H1 (cell line): ENCODE results near the gene EXD2. TPM values are rescaled to one million over a fixed set of nuclear protein-coding genes. Genes with fewer than 3 reads are reported as not detected.
A peak's percentile ranks its signal among the peaks of the same experiment; 100 is the strongest.

Experiments
- CTCF ChIA-PET: fragments of 300-600 bp; sonication (Branson Sonifier 250); formaldehyde crosslinking; loops from one replicate; lab custom pipeline; 2021; ENCODE audit not compliant: partially characterized antibody; lab: Charles Lee
- POLR2A ChIA-PET: fragments of 300-600 bp; sonication (Branson Sonifier 250); formaldehyde crosslinking; loops from one replicate; lab custom pipeline; 2021; ENCODE audit warnings: inconsistent platforms; ENCODE audit not compliant: partially characterized antibody; lab: Charles Lee
- DNase-seq, 2 experiments: peaks; one replicate each; pipeline versions ENCODE4 v3.0.0 to v3.0.0-alpha.2; 2010 to 2022; ENCODE audit warnings: low spot score in 2 of 2, low read depth in 1 of 2, mixed read lengths in 1 of 2
- FAIRE-seq: peaks from 2 replicates; lab custom pipeline; 2011; peaks lifted over from hg19 to GRCh38; lab: Jason Lieb, UNC
- H2AFZ ChIP-seq: 2 replicates; pipeline ENCODE4 v1.8.1; 2012; ENCODE audit warnings: low read length, inconsistent platforms
- H2AK5ac ChIP-seq: 2 replicates; pipeline ENCODE4 v1.6.1; 2013; ENCODE audit warnings: low read depth, low read length
- H2BK120ac ChIP-seq: replicated peaks from 2 replicates; pipeline ENCODE3; 2013; ENCODE audit warnings: low read depth, low read length, inconsistent platforms
- H2BK12ac ChIP-seq: 2 replicates; pipeline ENCODE4 v1.6.1; 2013; ENCODE audit warnings: low read depth, low read length
- H2BK15ac ChIP-seq: 2 replicates; pipeline ENCODE4 v1.6.1; 2013; ENCODE audit warnings: low read length
- H2BK20ac ChIP-seq: 2 replicates; pipeline ENCODE4 v1.6.1; 2013; ENCODE audit warnings: low read length
- H2BK5ac ChIP-seq: 2 replicates; pipeline ENCODE4 v1.6.1; 2013; ENCODE audit warnings: low read depth, low read length
- H3K14ac ChIP-seq: 2 replicates; pipeline ENCODE4 v1.6.1; 2013; ENCODE audit warnings: inconsistent platforms; ENCODE audit not compliant: insufficient read length
- H3K18ac ChIP-seq: 2 replicates; pipeline ENCODE4 v1.6.1; 2013; ENCODE audit warnings: low read length; ENCODE audit errors: extremely low read depth
- H3K23ac ChIP-seq: 2 replicates; pipeline ENCODE4 v1.6.1; 2013; ENCODE audit warnings: inconsistent platforms; ENCODE audit not compliant: insufficient read length
- H3K23me2 ChIP-seq: 2 replicates; pipeline ENCODE4 v1.6.1; 2013; ENCODE audit warnings: low read depth, low read length
- H3K27ac ChIP-seq: 2 replicates; pipeline ENCODE4 v1.6.1; 2011; ENCODE audit warnings: low read depth, low read length, inconsistent platforms
- H3K27me3 ChIP-seq, 4 experiments: replicated peaks in 1 of 4; 1 replicate in 1 of 4; 2 replicates in 3 of 4; pipeline versions ENCODE4 v1.6.1 to v1.8.1; 2011 to 2013; ENCODE audit warnings: low read length in 3 of 4, mild to moderate bottlenecking in 3 of 4, inconsistent platforms in 2 of 4, mixed read lengths in 2 of 4, moderate library complexity in 1 of 4; ENCODE audit not compliant: control insufficient read depth in 3 of 4, insufficient read depth in 3 of 4; ENCODE audit errors: extremely low read depth in 1 of 4
- H3K36me3 ChIP-seq, 4 experiments: 2 replicates each; pipeline versions ENCODE4 v1.6.1 to v1.8.1; 2011 to 2013; ENCODE audit warnings: mild to moderate bottlenecking in 4 of 4, low read length in 3 of 4, moderate library complexity in 2 of 4, control low read depth in 1 of 4, inconsistent platforms in 1 of 4; ENCODE audit not compliant: insufficient read depth in 4 of 4, control insufficient read depth in 2 of 4
- H3K4ac ChIP-seq: replicated peaks from 2 replicates; pipeline ENCODE3; 2013; ENCODE audit warnings: low read length, low read depth, mixed read lengths, inconsistent platforms; ENCODE audit not compliant: insufficient read length
- H3K4me1 ChIP-seq, 4 experiments: replicated peaks in 1 of 4; 1 replicate in 1 of 4; 2 replicates in 3 of 4; pipeline versions ENCODE4 v1.6.1 to v1.8.1; 2011 to 2013; ENCODE audit warnings: low read length in 3 of 4, inconsistent platforms in 2 of 4, mixed read lengths in 1 of 4; ENCODE audit not compliant: insufficient read depth in 4 of 4, control insufficient read depth in 3 of 4
- H3K4me2 ChIP-seq, 2 experiments: 2 replicates each; pipeline versions ENCODE4 v1.6.1 to v1.8.1; 2011 to 2013; ENCODE audit warnings: low read depth in 2 of 2, low read length in 2 of 2, control low read depth in 1 of 2, inconsistent platforms in 1 of 2, mild to moderate bottlenecking in 1 of 2; ENCODE audit not compliant: insufficient read depth in 1 of 2
- H3K4me3 ChIP-seq, 4 experiments: fragments of 200-600, 300-600 bp in 1 of 4; sonication (generic), shearing (Covaris generic), sonication (Bioruptor Twin) in 1 of 4; 2 replicates each; pipeline versions ENCODE4 v1.5.1 to v1.8.1; 2011 to 2016; ENCODE audit warnings: low read length in 4 of 4, low read depth in 3 of 4, control low read depth in 2 of 4, inconsistent platforms in 2 of 4, mild to moderate bottlenecking in 2 of 4, mixed read lengths in 1 of 4, moderate library complexity in 1 of 4; ENCODE audit not compliant: insufficient read depth in 2 of 4; ENCODE audit errors: extremely low read depth in 1 of 4
- H3K56ac ChIP-seq: replicated peaks from 2 replicates; pipeline ENCODE3; 2013; ENCODE audit warnings: low read depth, mild to moderate bottlenecking, mixed read lengths, low read length, inconsistent platforms; ENCODE audit not compliant: insufficient read length
- H3K79me1 ChIP-seq: 2 replicates; pipeline ENCODE4 v1.6.1; 2013; ENCODE audit warnings: low read depth, low read length, control low read depth
- H3K79me2 ChIP-seq, 2 experiments: 2 replicates each; pipeline versions ENCODE4 v1.6.1 to v1.8.1; 2012 to 2013; ENCODE audit warnings: low read length in 2 of 2, mild to moderate bottlenecking in 2 of 2, inconsistent platforms in 1 of 2; ENCODE audit not compliant: insufficient read depth in 2 of 2, control insufficient read depth in 1 of 2
- H3K9ac ChIP-seq, 4 experiments: replicated peaks in 1 of 4; 1 replicate in 1 of 4; 2 replicates in 3 of 4; pipeline versions ENCODE4 v1.6.1 to v1.8.1; 2011 to 2013; ENCODE audit warnings: low read depth in 3 of 4, low read length in 3 of 4, control low read depth in 2 of 4, mild to moderate bottlenecking in 2 of 4, moderate library complexity in 2 of 4, inconsistent platforms in 1 of 4; ENCODE audit errors: extremely low read depth in 1 of 4
- H3K9me3 ChIP-seq, 2 experiments: 2 replicates each; pipeline versions ENCODE4 v1.6.1 to v1.8.1; 2012 to 2013; ENCODE audit warnings: mild to moderate bottlenecking in 2 of 2, moderate library complexity in 2 of 2, control low read depth in 1 of 2, inconsistent platforms in 1 of 2, low read depth in 1 of 2, low read length in 1 of 2, mixed read lengths in 1 of 2; ENCODE audit not compliant: insufficient read depth in 2 of 2
- H4K20me1 ChIP-seq, 2 experiments: replicated peaks in 1 of 2; 2 replicates each; pipeline versions ENCODE3 to v1.8.1; 2011 to 2013; ENCODE audit warnings: inconsistent platforms in 2 of 2, low read length in 2 of 2, mild to moderate bottlenecking in 1 of 2; ENCODE audit not compliant: insufficient read depth in 2 of 2, control insufficient read depth in 1 of 2
- H4K5ac ChIP-seq: 2 replicates; pipeline ENCODE4 v1.6.1; 2013; ENCODE audit warnings: low read length, low read depth, mixed read lengths, inconsistent platforms; ENCODE audit not compliant: insufficient read length
- H4K8ac ChIP-seq: 2 replicates; pipeline ENCODE4 v1.8.0; 2013; ENCODE audit warnings: mild to moderate bottlenecking, moderate library complexity, low read length, inconsistent platforms; ENCODE audit not compliant: insufficient read depth; ENCODE audit errors: extremely low read depth
- H4K91ac ChIP-seq: replicated peaks from 2 replicates; pipeline ENCODE3; 2013; ENCODE audit warnings: low read length, mixed read lengths, inconsistent platforms; ENCODE audit not compliant: insufficient read length
- SP2 ChIP-seq: IDR thresholded peaks from 2 replicates; pipeline ENCODE4 v1.6.1; 2012; ENCODE audit warnings: mild to moderate bottlenecking, low read length, inconsistent platforms
- TEAD4 ChIP-seq: IDR thresholded peaks from 2 replicates; pipeline ENCODE4 v1.6.1; 2012; ENCODE audit warnings: low read depth, low read length, inconsistent platforms, mixed read lengths
- WGBS, 2 experiments: shearing (Covaris generic) in 1 of 2; methylation state at CpG; one replicate each; pipeline versions ENCODE4 v1.1.6 to v1.1.7; 2013 to 2015; ENCODE audit warnings: low lambda C conversion rate in 2 of 2, mixed read lengths in 2 of 2, inconsistent platforms in 1 of 2, low coverage in 1 of 2, missing lambda C conversion rate in 1 of 2; ENCODE audit not compliant: insufficient replicate concordance in 2 of 2, insufficient coverage in 1 of 2, insufficient read length in 1 of 2; ENCODE audit errors: extremely low coverage in 1 of 2, missing lambda C conversion rate in 1 of 2; 5-methylcytosine and 5-hydroxymethylcytosine counted together
- polyA plus RNA-seq, 7 experiments: library from polyadenylated mRNA; depleted of rRNA in 3 of 7; stranded (reverse) in 5 of 7; unstranded in 2 of 7; fragments of >200 nt in 5 of 7; fragments of 200-250 nt in 2 of 7; gene quantifications; 1 replicate in 5 of 7; 2 replicates in 1 of 7; 4 replicates in 1 of 7; pipeline versions ENCODE4 v1.2.1 to v1.2.3, GENCODE V29; 2011 to 2013; ENCODE audit warnings: missing spikeins in 2 of 7, mixed read lengths in 2 of 7
- total RNA-seq: library from RNA; stranded (reverse); fragmentation: NEBNext Ultra II Directional; extraction: Animal tissue kit (Norgen Biotek cat#: 25700); gene quantifications from 2 replicates; pipeline ENCODE4 v1.2.1, GENCODE V29; 2021

The EXD2 gene
- total and polyA plus RNA-seq, 2 of the 8 experiments (the other 6 are each of a cell fraction or from before 2014, with no cell fraction given), result 11.9 to 25.9 TPM

DNA sequence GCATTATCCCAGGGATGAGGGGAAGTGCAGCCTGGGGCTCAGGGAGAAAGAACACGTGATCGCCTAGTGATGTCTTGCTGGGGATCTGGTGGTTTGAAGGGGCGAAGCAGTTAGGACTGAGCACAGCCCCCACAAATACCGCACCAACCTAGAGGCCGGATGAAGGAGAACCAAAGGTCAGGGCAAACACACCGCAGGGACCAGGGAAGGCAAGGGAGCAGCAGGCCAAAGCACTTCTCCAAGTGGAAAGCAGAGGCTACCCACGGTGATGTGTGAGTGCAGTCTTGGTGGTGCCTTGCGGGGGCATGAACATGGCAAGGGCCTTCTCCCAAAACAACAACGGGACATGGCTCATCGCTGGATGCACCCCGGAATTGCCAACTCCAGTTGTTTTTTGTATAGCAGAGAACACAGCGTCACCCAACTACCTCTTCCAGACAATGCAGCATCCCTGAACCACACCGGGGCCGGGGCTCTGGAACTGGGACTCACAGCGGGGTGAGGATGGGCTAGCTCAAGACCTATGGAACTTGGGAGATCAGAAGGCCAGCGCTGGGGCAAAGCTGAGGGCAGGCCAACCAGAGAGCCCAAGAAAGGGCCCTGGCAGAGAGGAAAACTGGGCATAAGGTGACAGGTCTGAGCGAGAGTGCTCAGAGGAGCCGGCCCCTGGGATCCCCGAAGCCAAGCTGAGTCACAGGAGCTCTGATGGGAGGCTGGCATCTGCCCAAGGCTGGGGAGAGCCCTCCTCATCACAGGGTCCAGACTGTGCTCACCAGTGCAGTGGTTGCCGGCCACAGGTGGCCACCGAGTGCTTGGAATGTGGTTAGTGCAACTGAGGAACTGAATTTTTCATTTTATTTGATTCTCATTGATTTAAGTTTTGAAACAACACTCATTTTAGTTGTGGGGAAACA, 79.8 kb downstream of the EXD2 start:
- Histone ChIP-seq H3K4me1 (peaks cover 0 to 5% (median 0%) of the 10 kb centered on the region in 4 experiments; a peak in 2 of 7 replicates), H3K23ac (no peak overlapping the region), H2BK20ac (no peak overlapping the region), H3K36me3 (no peaks in the 10 kb centered on the region; a peak in 1 of 8 replicates), H3K79me1 (no peaks in the 10 kb centered on the region; the same call in 1 of the 2 replicates), H3K27ac (no peak overlapping the region), H4K91ac (no peak overlapping the region), H2BK15ac (no peak overlapping the region), H3K18ac (no peak overlapping the region), H4K5ac (no peak overlapping the region), H2BK120ac (no peak overlapping the region), H2AFZ (no peak overlapping the region), H3K27me3 (peaks cover 0 to 2% (median 0%) of the 10 kb centered on the region in 4 experiments; a peak in 1 of 7 replicates), H4K20me1 (peaks cover 0 to 7% of the 10 kb centered on the region in 2 experiments), H3K23me2 (peaks cover 9% of the 10 kb centered on the region; the same call in 1 of the 2 replicates), H3K9ac (no peak overlapping the region), H3K56ac (no peak overlapping the region), H4K8ac (no peak overlapping the region), H3K4me3 (no peak overlapping the region), H3K14ac (no peak overlapping the region), H2AK5ac (no peak overlapping the region), H3K4me2 (no peak overlapping the region), H2BK5ac (no peak overlapping the region), H3K4ac (no peak overlapping the region), H2BK12ac (no peak overlapping the region), H3K9me3 (no peaks in the 10 kb centered on the region), H3K79me2 (no peaks in the 10 kb centered on the region)
- CTCF ChIA-PET, result interaction anchor here (0.6 to 1.8 kb wide), 5 partner anchors 10 to 1114 kb away, joined by 3 to 4 read pairs (median 4); no protein-coding TSS in a partner anchor
- POLR2A ChIA-PET, result interaction anchor here (1.2 kb wide), 1 partner anchor 9 kb away, joined by 3 read pairs; no protein-coding TSS in a partner anchor
- TF ChIP-seq SP2 (no peak), TEAD4 (0 out of 2 replicates have a peak, but pooled peaks have one; percentile 7)
- DNase-seq (no peak), FAIRE-seq (no peak)
- 94% methylated on average over 21 of the region's 21 CpGs; no CpG with 5 or more reads in 1 of the 2 experiments for WGBS, 2 experiments
